Measurements from ENCODE around the gene SPHK1.

SPHK1 gene

GRCh38 chr17:76365256-76365903 lies 19.0 kb upstream of the SPHK1 start:
- peak; percentile 39 to 70 for DNase-seq (ENCODE audit: low read depth in 2 of 2)
- TF ChIP-seq CTCF (IDR thresholded peaks at IDR 0.05; ENCODE audit: low read depth, low read length): peak; percentile 74

GRCh38 chr17:76366247-76366646 lies 18.2 kb upstream of the SPHK1 start:
- TF ChIP-seq CTCF (IDR thresholded peaks at IDR 0.05; ENCODE audit: low read depth, low read length): no peak
- no peak for DNase-seq (ENCODE audit: low read depth in 2 of 2)
- no peak overlapping the region for H3K4me3 ChIP-seq (replicated peaks in 1 of 2; ENCODE audit: low read depth in 2 of 2, low read length in 2 of 2)

More at GRCh38 chr17:76365256-76365903, 19.0 kb upstream of the SPHK1 start:
- H3K4me3 ChIP-seq (replicated peaks in 1 of 2; ENCODE audit: low read depth in 2 of 2, low read length in 2 of 2): no peak overlapping the region

- DNase-seq (ENCODE audit: low read depth in 2 of 2): no peak
- TF ChIP-seq CTCF (IDR thresholded peaks at IDR 0.05; ENCODE audit: low read depth, low read length): no peak
- H3K4me3 ChIP-seq (replicated peaks in 1 of 2; ENCODE audit: low read depth in 2 of 2, low read length in 2 of 2): no peak overlapping the region
Measured at GRCh38 chr17:76367642-76368041, 16.8 kb upstream of the SPHK1 start.

GRCh38 chr17:76368545-76368944 lies 15.9 kb upstream of the SPHK1 start:
- no peak overlapping the region for H3K4me3 ChIP-seq (replicated peaks in 1 of 2; ENCODE audit: low read depth in 2 of 2, low read length in 2 of 2)
- no peak for DNase-seq (ENCODE audit: low read depth in 2 of 2)
- TF ChIP-seq CTCF (IDR thresholded peaks at IDR 0.05; ENCODE audit: low read depth, low read length): no peak

GRCh38 chr17:76369379-76369778 lies 15.0 kb upstream of the SPHK1 start:
- TF ChIP-seq CTCF (IDR thresholded peaks at IDR 0.05; ENCODE audit: low read depth, low read length): no peak
- DNase-seq (ENCODE audit: low read depth in 2 of 2): no peak
- no peak overlapping the region for H3K4me3 ChIP-seq (replicated peaks in 1 of 2; ENCODE audit: low read depth in 2 of 2, low read length in 2 of 2)

GRCh38 chr17:76369804-76370203 lies 14.6 kb upstream of the SPHK1 start:
- DNase-seq (ENCODE audit: low read depth in 2 of 2): no peak
- no peak overlapping the region for H3K4me3 ChIP-seq (replicated peaks in 1 of 2; ENCODE audit: low read depth in 2 of 2, low read length in 2 of 2)
- no peak for TF ChIP-seq CTCF (IDR thresholded peaks at IDR 0.05; ENCODE audit: low read depth, low read length)

Data from cardiac fibroblast (primary cell).